Fibroblast of lung (primary cell): ENCODE results near the gene DHRS12.

Experiments
- CTCF ChIP-seq, 2 donors: IDR thresholded peaks in 1 of 2; conservative IDR thresholded peaks in 1 of 2; 1 replicate in 1 of 2; 2 replicates in 1 of 2; pipeline ENCODE4 v1.5.1; 2011 to 2012; ENCODE audit warnings: low read length in 2 of 2, control low read depth in 1 of 2, inconsistent platforms in 1 of 2, low read depth in 1 of 2, mild to moderate bottlenecking in 1 of 2
- EZH2 ChIP-seq: IDR thresholded peaks from 2 replicates; pipeline ENCODE4 v1.5.1; 2012; ENCODE audit warnings: low read length, control low read depth, mild to moderate bottlenecking; ENCODE audit errors: missing control alignments

GRCh38 chr13:51814071-51814470 is 10.1 kb upstream of the DHRS12 start:
- TF ChIP-seq CTCF (conservative IDR thresholded peaks at IDR 0.05 in 1 of 2, IDR thresholded peaks at IDR 0.05 in 1 of 2; ENCODE audit: low read depth in 1 of 2, low read length in 2 of 2) (no peak), EZH2 (no peak)
